Lower lobe of right lung (tissue), 2 donors: Measurements from ENCODE around the gene TICAM1. TPM values are rescaled to one million over a fixed set of nuclear protein-coding genes. Genes with fewer than 3 reads are reported as not detected.
"Not testable (repeated sequence)": the region's sequence is repeated elsewhere in the genome, so short reads cannot be mapped to it uniquely, and the experiment has no call there.

ENCODE experiments used
- ATAC-seq, 2 donors: fragments of 200-7000 bp; cut with Tn5 transposase; one replicate each; pipeline ENCODE4 v1.9.1; 2020 to 2022; ENCODE audit warnings: mild to moderate bottlenecking in 2 of 2, moderate library complexity in 2 of 2
- DNase-seq: peaks from one replicate; pipeline ENCODE4 v3.0.0-alpha.2; 2020
- H3K27ac ChIP-seq: fragments of 200-600 bp; one replicate; pipeline ENCODE4 v1.8.0; 2022
- H3K27me3 ChIP-seq: fragments of 200-600 bp; one replicate; pipeline ENCODE4 v1.8.0; 2022; ENCODE audit warnings: low read depth
- H3K36me3 ChIP-seq: fragments of 200-600 bp; one replicate; pipeline ENCODE4 v1.8.0; 2022; ENCODE audit warnings: mild to moderate bottlenecking
- H3K4me1 ChIP-seq: fragments of 200-600 bp; one replicate; pipeline ENCODE4 v1.8.0; 2022
- H3K4me3 ChIP-seq: fragments of 200-600 bp; one replicate; pipeline ENCODE4 v1.8.0; 2022; ENCODE audit warnings: mild to moderate bottlenecking
- H3K9me3 ChIP-seq: fragments of 200-600 bp; one replicate; pipeline ENCODE4 v1.8.0; 2022
- CTCF ChIP-seq: fragments of 200-600 bp; IDR thresholded peaks from one replicate; pipeline ENCODE4 v1.8.0; 2022; ENCODE audit warnings: antibody characterized with exemption, mild to moderate bottlenecking
- intact Hi-C: fragments of 100-400 bp; cut with DNase I; formaldehyde crosslinking; loops from one replicate; pipeline ENCODE4 v1.11.0; 2022
- total RNA-seq: library from RNA; stranded (reverse); fragmentation: NEBNext Ultra II Directional; extraction: Animal tissue kit (Norgen Biotek cat#: 25700); gene quantifications from one replicate; pipeline ENCODE4 v1.2.1, GENCODE V29; 2021
- donor health status: DM: no; HTN: yes; CAD: no; lungs with severe emphysema.

TICAM1 gene
- total RNA-seq, 1 donor from 2014 or later = 14.6 TPM

DNA sequence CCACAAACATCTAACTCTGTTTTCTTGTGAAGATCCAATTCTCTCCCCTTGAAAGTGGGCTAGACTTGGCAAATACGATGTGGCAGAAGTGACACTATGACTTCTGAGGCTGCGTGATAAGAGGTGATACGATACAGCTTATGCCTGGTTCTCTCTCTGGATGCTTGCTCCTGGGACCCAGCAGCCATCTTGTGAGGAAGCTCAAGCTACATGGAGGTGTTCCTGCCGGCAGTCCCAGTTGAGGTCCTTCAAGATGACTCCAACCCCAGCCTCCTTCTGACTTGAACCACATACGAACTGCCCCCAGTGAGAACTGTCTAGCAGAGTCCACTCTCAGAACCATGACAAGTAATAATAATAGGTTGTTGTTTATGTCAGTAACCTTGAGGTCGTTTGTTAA lies 50.7 kb downstream of the TICAM1 start:
- Histone ChIP-seq H3K9me3 (no peaks in the 10 kb centered on the region), H3K27me3 (peaks cover 18% of the 10 kb centered on the region), H3K4me1 (peaks cover 7% of the 10 kb centered on the region), H3K36me3 (no peaks in the 10 kb centered on the region), H3K4me3 (no peak overlapping the region), H3K27ac (no peak overlapping the region)
- no peak for DNase-seq
- ATAC-seq = no peak
- intact Hi-C loops = no loop called here
- no peak for TF ChIP-seq CTCF

- DNase-seq, H3K27ac ChIP-seq, H3K27me3 ChIP-seq, H3K9me3 ChIP-seq, intact Hi-C loops, H3K4me1 ChIP-seq, H3K36me3 ChIP-seq, H3K4me3 ChIP-seq, ATAC-seq: not testable (repeated sequence)
Measured at GRCh38 chr19:4778124-4778523, 53.4 kb downstream of the TICAM1 start.

DNA sequence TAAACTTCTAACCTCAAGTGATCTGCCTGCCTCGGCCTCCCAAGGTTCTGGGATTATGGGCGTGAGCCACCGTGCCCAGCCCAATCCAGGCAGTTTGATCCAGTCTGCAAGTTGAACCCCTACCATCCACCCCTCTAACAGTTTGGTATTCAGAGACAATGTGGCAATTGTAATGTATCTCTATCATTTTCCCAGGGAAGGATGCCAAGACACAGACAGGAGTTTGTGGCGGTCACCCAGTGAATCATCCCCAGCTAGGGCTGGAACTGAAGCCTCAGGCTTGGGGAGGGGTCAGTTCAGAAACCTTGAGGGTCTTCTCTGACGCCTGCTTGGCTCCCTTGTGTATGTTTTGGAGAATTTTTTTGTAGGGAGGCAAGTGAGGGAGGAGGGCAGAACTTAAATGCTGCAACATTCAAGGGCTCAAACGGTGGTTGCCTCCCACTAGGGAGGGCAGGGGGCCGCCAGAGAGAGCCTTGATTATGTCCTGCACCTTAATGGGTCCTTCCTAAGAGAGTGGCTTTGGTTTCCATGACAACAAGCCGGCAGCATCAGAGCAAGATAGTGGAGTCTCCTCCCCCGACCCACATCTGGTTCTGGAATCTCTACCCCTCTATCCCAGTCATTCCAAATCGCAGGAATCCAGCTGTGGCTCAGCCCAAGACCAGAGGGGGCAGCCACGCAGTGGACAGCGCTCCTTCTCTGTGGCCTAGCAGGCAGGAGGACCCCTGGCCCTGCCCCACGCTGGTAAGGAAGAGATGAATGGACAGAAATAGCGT lies 54.9 kb downstream of the TICAM1 start:
- DNase-seq (no peak), ATAC-seq (no peak)
- no peaks in the 10 kb centered on the region for H3K36me3 ChIP-seq
- no peaks in the 10 kb centered on the region for H3K4me1 ChIP-seq
- no peak overlapping the region for H3K4me3 ChIP-seq
- intact Hi-C loops = no loop called here
- H3K9me3 ChIP-seq = no peaks in the 10 kb centered on the region
- H3K27me3 ChIP-seq = no peaks in the 10 kb centered on the region
- no peak for TF ChIP-seq CTCF
- H3K27ac ChIP-seq = no peak overlapping the region

DNA sequence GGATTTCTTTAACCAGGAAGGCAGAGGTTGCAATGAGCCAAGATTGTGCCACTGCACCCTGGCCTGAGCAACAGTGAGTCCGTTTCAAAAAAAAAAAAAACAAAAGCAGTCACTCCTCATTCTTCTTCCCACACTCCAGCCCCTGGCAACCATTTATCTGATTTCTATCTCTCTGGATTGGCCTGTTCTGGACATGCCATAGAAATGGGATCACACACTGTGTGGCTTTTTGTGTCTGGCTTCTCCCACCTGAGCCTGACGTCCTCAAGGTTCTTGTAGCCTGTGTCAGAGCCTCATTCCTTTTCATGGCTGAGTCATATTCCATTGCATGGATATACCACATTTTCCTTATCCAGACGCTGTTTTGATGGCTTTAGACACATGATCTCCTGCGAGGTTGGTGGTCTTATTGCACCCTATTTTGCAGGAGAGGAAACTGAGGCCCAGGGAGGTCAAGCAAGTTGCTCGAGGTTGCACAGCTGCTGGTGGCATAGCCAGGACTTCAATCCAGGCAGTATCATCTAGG lies 55.8 kb downstream of the TICAM1 start:
- no peaks in the 10 kb centered on the region for H3K4me1 ChIP-seq
- DNase-seq = no peak

GRCh38 chr19:4774136-4774535 lies 57.4 kb downstream of the TICAM1 start:
- Histone ChIP-seq H3K36me3 (no peaks in the 10 kb centered on the region), H3K9me3 (no peaks in the 10 kb centered on the region), H3K4me1 (no peaks in the 10 kb centered on the region), H3K27me3 (no peaks in the 10 kb centered on the region), H3K27ac (no peak overlapping the region), H3K4me3 (no peak overlapping the region)
- DNase-seq = no peak
- ATAC-seq = no peak
- TF ChIP-seq CTCF = no peak
- intact Hi-C loops = no loop called here

More for the DNA sequence above, 55.8 kb downstream of the TICAM1 start:
- Histone ChIP-seq H3K27ac (no peak overlapping the region), H3K9me3 (no peaks in the 10 kb centered on the region), H3K4me3 (no peak overlapping the region), H3K36me3 (no peaks in the 10 kb centered on the region), H3K27me3 (no peaks in the 10 kb centered on the region)
- intact Hi-C loops = no loop called here
- TF ChIP-seq CTCF = no peak
- ATAC-seq = no peak

DNA sequence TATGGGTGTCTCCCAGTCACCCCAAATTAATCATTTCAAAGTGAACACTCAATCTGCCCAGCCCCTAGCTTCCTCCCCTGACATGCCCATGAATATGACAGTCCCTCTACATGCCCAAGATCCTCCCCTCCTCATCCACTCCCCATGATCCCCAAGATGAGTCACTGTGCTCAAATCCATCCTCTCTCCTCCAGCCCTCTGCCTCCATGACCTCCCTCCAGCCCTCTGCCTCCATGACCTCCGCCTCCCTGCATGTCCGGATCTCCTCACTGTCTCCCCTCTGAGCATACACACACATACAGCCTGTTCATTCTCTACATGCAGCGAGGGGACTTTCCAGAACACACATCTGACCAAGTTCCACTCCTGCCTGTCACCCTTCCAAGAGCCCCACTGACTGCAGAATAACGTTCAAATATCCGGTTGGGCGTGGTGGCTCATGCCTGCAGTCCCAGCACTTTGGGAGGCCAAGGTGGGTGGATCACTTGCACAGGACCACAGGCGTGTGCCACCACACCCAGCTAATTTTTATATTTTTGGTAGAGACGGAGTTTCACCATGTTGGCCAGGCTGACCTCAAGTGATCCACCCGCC lies 58.4 kb downstream of the TICAM1 start:
- Histone ChIP-seq H3K27ac (no peak overlapping the region), H3K36me3 (no peaks in the 10 kb centered on the region), H3K4me3 (no peak overlapping the region), H3K4me1 (no peaks in the 10 kb centered on the region), H3K27me3 (no peaks in the 10 kb centered on the region), H3K9me3 (no peaks in the 10 kb centered on the region)
- ATAC-seq (no peak), DNase-seq (no peak)
- intact Hi-C loops = no loop called here
- no peak for TF ChIP-seq CTCF
